Left ventricle myocardium inferior (tissue), 1 donor: ENCODE data around the gene ARHGEF39. TPM values are rescaled to one million over a fixed set of nuclear protein-coding genes. Genes with fewer than 3 reads are reported as not detected.
"Not testable (repeated sequence)": the region's sequence is repeated elsewhere in the genome, so short reads cannot be mapped to it uniquely, and the experiment has no call there.

ENCODE experiments used
- DNase-seq: peaks from one replicate; pipeline ENCODE4 v3.0.0-alpha.2; 2020
- H3K27ac ChIP-seq: fragments of 200-600 bp; replicated peaks from 2 replicates; pipeline ENCODE4 v1.8.0; 2021
- H3K27me3 ChIP-seq: fragments of 200-600 bp; 2 replicates; pipeline ENCODE4 v1.8.0; 2021; ENCODE audit warnings: low read depth
- H3K36me3 ChIP-seq: fragments of 200-600 bp; 2 replicates; pipeline ENCODE4 v1.8.0; 2021
- H3K4me1 ChIP-seq: fragments of 200-600 bp; 2 replicates; pipeline ENCODE4 v1.8.0; 2021
- H3K4me3 ChIP-seq: fragments of 200-600 bp; 2 replicates; pipeline ENCODE4 v1.8.0; 2021; ENCODE audit warnings: mild to moderate bottlenecking, moderate library complexity
- H3K9me3 ChIP-seq: fragments of 200-600 bp; replicated peaks from 2 replicates; pipeline ENCODE4 v1.8.0; 2021
- CTCF ChIP-seq: fragments of 200-600 bp; IDR thresholded peaks from 2 replicates; pipeline ENCODE4 v1.8.0; 2021; ENCODE audit warnings: antibody characterized with exemption, mild to moderate bottlenecking, borderline replicate concordance
- intact Hi-C: fragments of 100-400 bp; cut with micrococcal nuclease; formaldehyde crosslinking; loops from one replicate; pipeline ENCODE4 v1.11.0; 2022
- microRNA-seq: library from miRNA; unstranded; fragments of <30 nt; microRNA quantifications from one replicate; pipeline ENCODE4 v1.2.0, GENCODE V29; 2020
- total RNA-seq: library from RNA; stranded (reverse); fragmentation: NEBNext Ultra II Directional; extraction: Animal tissue kit (Norgen Biotek cat#: 25700); gene quantifications from one replicate; pipeline ENCODE4 v1.2.1, GENCODE V29; 2021
- donor health status: DM: no; HTN: yes; CAD: no; lungs with severe emphysema.

ARHGEF39 gene
- total RNA-seq, 1 donor from 2014 or later = 0.27 TPM

- Histone ChIP-seq H3K4me1 (peaks cover 12% of the 10 kb centered on the region), H3K4me3 (no peak overlapping the region), H3K9me3 (no peaks in the 10 kb centered on the region), H3K27me3 (peaks cover 25% of the 10 kb centered on the region), H3K27ac (no peak overlapping the region), H3K36me3 (no peaks in the 10 kb centered on the region)
- intact Hi-C loops = no loop called here
- DNase-seq = no peak
- TF ChIP-seq CTCF = no peak
Measured at GRCh38 chr9:35615981-35616680, 48.9 kb downstream of the ARHGEF39 start.

GRCh38 chr9:35612843-35613242, 52.2 kb downstream of the ARHGEF39 start:
- intact Hi-C loops = no loop called here
- DNase-seq = no peak
- Histone ChIP-seq H3K4me3 (no peak overlapping the region), H3K27me3 (peaks cover 15% of the 10 kb centered on the region), H3K9me3 (no peaks in the 10 kb centered on the region), H3K4me1 (peaks cover 12% of the 10 kb centered on the region), H3K36me3 (peaks cover 22% of the 10 kb centered on the region), H3K27ac (no peak overlapping the region)
- TF ChIP-seq CTCF = no peak

GRCh38 chr9:35612066-35612465, 52.9 kb downstream of the ARHGEF39 start:
- peaks cover 24% of the 10 kb centered on the region for H3K36me3 ChIP-seq
- intact Hi-C loops, DNase-seq, H3K27me3 ChIP-seq, H3K27ac ChIP-seq, H3K4me3 ChIP-seq, H3K4me1 ChIP-seq, H3K9me3 ChIP-seq: not testable (repeated sequence)

- peak; percentile 74 for TF ChIP-seq CTCF
- peak; percentile 30 for DNase-seq
- H3K27ac ChIP-seq = no peak overlapping the region
- peaks cover under 1% of the 10 kb centered on the region for H3K27me3 ChIP-seq
- H3K36me3 ChIP-seq = peaks cover 24% of the 10 kb centered on the region
- peaks cover 9% of the 10 kb centered on the region for H3K4me1 ChIP-seq
- H3K4me3 ChIP-seq = no peak overlapping the region
- intact Hi-C loops = no loop called here
- H3K9me3 ChIP-seq = no peaks in the 10 kb centered on the region
Measured at GRCh38 chr9:35611230-35611797, 53.7 kb downstream of the ARHGEF39 start.

- no peak for DNase-seq
- no peak for TF ChIP-seq CTCF
- H3K9me3 ChIP-seq = no peaks in the 10 kb centered on the region
- H3K27me3 ChIP-seq = no peaks in the 10 kb centered on the region
- peaks cover 20% of the 10 kb centered on the region for H3K4me1 ChIP-seq
- intact Hi-C loops = no loop called here
- H3K4me3 ChIP-seq = no peak overlapping the region
- no peak overlapping the region for H3K27ac ChIP-seq
- H3K36me3 ChIP-seq = peaks cover 24% of the 10 kb centered on the region
Measured at GRCh38 chr9:35609820-35610163, 55.2 kb downstream of the ARHGEF39 start.

Small RNA genes within 50 kb of the gene (microRNA-seq; reads per million reads assigned to microRNA genes)
- gene MIR6852 = not detected

Other genes starting within 250 kb of the ARHGEF39 start
- 27.5 TPM for gene RUSC2, start 175.1 kb downstream of the ARHGEF39 start, total RNA-seq
- gene TESK1, start 59.9 kb downstream of the ARHGEF39 start, total RNA-seq = 25.4 TPM
- 0.63 TPM for gene CD72, start 46.8 kb downstream of the ARHGEF39 start, total RNA-seq
- gene SIT1, start 14.3 kb downstream of the ARHGEF39 start, total RNA-seq = not detected
- 15,093 TPM for gene RMRP, start 7.2 kb downstream of the ARHGEF39 start, total RNA-seq
- gene CCDC107, start 6.9 kb downstream of the ARHGEF39 start, total RNA-seq = 44.3 TPM
- not detected for gene CA9, start 8.7 kb upstream of the ARHGEF39 start, total RNA-seq
- gene TPM2, start 24.7 kb upstream of the ARHGEF39 start, total RNA-seq = 1,070 TPM
- 234 TPM for gene TLN1, start 67.0 kb upstream of the ARHGEF39 start, total RNA-seq
- 20.6 TPM for gene CREB3, start 67.5 kb upstream of the ARHGEF39 start, total RNA-seq
- gene GBA2, start 84.0 kb upstream of the ARHGEF39 start, total RNA-seq = 75.0 TPM
- gene RGP1, start 84.1 kb upstream of the ARHGEF39 start, total RNA-seq = 30.2 TPM
- not detected for gene MSMP, start 89.1 kb upstream of the ARHGEF39 start, total RNA-seq
- 24.2 TPM for gene NPR2, start 126.4 kb upstream of the ARHGEF39 start, total RNA-seq
- gene SPAG8, start 147.1 kb upstream of the ARHGEF39 start, total RNA-seq = 3.4 TPM
- 71.1 TPM for gene HINT2, start 149.8 kb upstream of the ARHGEF39 start, total RNA-seq
- gene FAM221B, start 163.5 kb upstream of the ARHGEF39 start, total RNA-seq = not detected
- 17.5 TPM for gene TMEM8B, start 164.0 kb upstream of the ARHGEF39 start, total RNA-seq
- not detected for gene OR13J1, start 205.2 kb upstream of the ARHGEF39 start, total RNA-seq
- 6.2 TPM for gene HRCT1, start 241.0 kb upstream of the ARHGEF39 start, total RNA-seq
- 6.5 TPM for gene SPAAR, start 244.3 kb upstream of the ARHGEF39 start, total RNA-seq